ENCODE measurements around the gene HUS1B.

DNA sequence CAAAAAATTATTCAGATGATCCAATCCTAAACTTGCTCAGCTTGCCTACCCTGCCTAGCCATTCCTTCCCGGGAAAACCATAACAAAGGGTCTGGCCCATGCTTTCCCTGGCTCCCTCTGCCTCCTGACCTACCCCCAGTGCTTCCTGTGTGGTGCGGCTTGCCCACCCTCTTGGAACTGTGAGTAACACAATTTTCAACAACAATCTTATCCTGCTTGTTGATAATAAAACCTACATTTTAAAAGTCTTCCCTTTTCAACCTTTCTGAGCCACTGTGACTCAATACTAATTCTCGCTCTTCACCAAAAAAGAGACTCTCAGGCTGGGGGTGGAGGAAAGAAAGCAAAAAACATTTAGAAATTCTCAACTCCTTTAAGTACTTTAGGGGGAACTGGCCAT lies 18.1 kb upstream of the HUS1B start:
- TF ChIP-seq CTCF (conservative IDR thresholded peaks at IDR 0.05; ENCODE audit: low read depth, low read length) (no peak), EZH2 (IDR thresholded peaks at IDR 0.05; ENCODE audit: low read length, unreplicated experiment) (no peak), EZH2phosphoT487 (IDR thresholded peaks at IDR 0.05; ENCODE audit: borderline replicate concordance, low read length) (no peak)

All from PC-3 (cell line).